ENCODE measurements around the gene SLC35F3. TPM values are rescaled to one million over a fixed set of nuclear protein-coding genes. Genes with fewer than 3 reads are reported as not detected.

Gene SLC35F3
- total and polyA plus RNA-seq, 3 donors from 2014 or later, result 0.43 to 0.87 (median 0.47) TPM

GRCh38 chr1:233965856-233966255, 61.4 kb downstream of the SLC35F3 start:
- intact Hi-C loops (cut with DNase I; ENCODE audit: low total_unique reads), result no loop called here

GRCh38 chr1:233971753-233972152, 67.3 kb downstream of the SLC35F3 start:
- intact Hi-C loops (cut with DNase I; ENCODE audit: low total_unique reads), result no loop called here
- TF ChIP-seq CTCF (IDR thresholded peaks at IDR 0.05) (no peak), POLR2A (IDR thresholded peaks at IDR 0.05) (no peak)
- Histone ChIP-seq H3K9me3 (no peaks in the 10 kb centered on the region), H3K27me3 (no peaks in the 10 kb centered on the region), H3K36me3 (ENCODE audit: low read depth, missing control alignments) (no peaks in the 10 kb centered on the region), H3K4me1 (no peaks in the 10 kb centered on the region), H3K27ac (no peak overlapping the region), H3K4me3 (no peak overlapping the region)
- DNase-seq, result peak; percentile 45
- 71 to 85% methylated on average over 7 of the region's 7 CpGs for WGBS, 2 donors

More at GRCh38 chr1:233965856-233966255, 61.4 kb downstream of the SLC35F3 start:
- Histone ChIP-seq H3K9me3 (no peaks in the 10 kb centered on the region), H3K4me3 (no peak overlapping the region), H3K27me3 (no peaks in the 10 kb centered on the region), H3K4me1 (no peaks in the 10 kb centered on the region), H3K27ac (no peak overlapping the region), H3K36me3 (ENCODE audit: low read depth, missing control alignments) (no peaks in the 10 kb centered on the region)
- TF ChIP-seq POLR2A (IDR thresholded peaks at IDR 0.05) (no peak), CTCF (IDR thresholded peaks at IDR 0.05) (no peak)
- DNase-seq, result no peak

GRCh38 chr1:233972563-233972950, 68.1 kb downstream of the SLC35F3 start:
- 68 to 77% methylated on average over 4 of the region's 4 CpGs for WGBS, 2 donors
- no peak overlapping the region for H3K4me3 ChIP-seq
- no peaks in the 10 kb centered on the region for H3K4me1 ChIP-seq
- no peaks in the 10 kb centered on the region for H3K36me3 ChIP-seq (ENCODE audit: low read depth, missing control alignments)
- no peak overlapping the region for H3K27ac ChIP-seq
- no peak for TF ChIP-seq POLR2A (IDR thresholded peaks at IDR 0.05)
- TF ChIP-seq CTCF (IDR thresholded peaks at IDR 0.05), result no peak
- DNase-seq, result no peak
- intact Hi-C loops (cut with DNase I; ENCODE audit: low total_unique reads), result no loop called here
- no peaks in the 10 kb centered on the region for H3K27me3 ChIP-seq
- H3K9me3 ChIP-seq, result no peaks in the 10 kb centered on the region

- no peak overlapping the region for H3K4me3 ChIP-seq
- H3K4me1 ChIP-seq, result no peaks in the 10 kb centered on the region
- no peak overlapping the region for H3K27ac ChIP-seq
- no peak for DNase-seq
- H3K27me3 ChIP-seq, result no peaks in the 10 kb centered on the region
- TF ChIP-seq CTCF (IDR thresholded peaks at IDR 0.05), result no peak
- TF ChIP-seq POLR2A (IDR thresholded peaks at IDR 0.05), result no peak
- intact Hi-C loops (cut with DNase I; ENCODE audit: low total_unique reads), result no loop called here
- H3K36me3 ChIP-seq (ENCODE audit: low read depth, missing control alignments), result no peaks in the 10 kb centered on the region
- no peaks in the 10 kb centered on the region for H3K9me3 ChIP-seq
- WGBS, 2 donors, result 87 to 90% methylated on average over 7 of the region's 7 CpGs
These were observed 68.6 kb downstream of the SLC35F3 start for GRCh38 chr1:233972951-233973635.

DNA sequence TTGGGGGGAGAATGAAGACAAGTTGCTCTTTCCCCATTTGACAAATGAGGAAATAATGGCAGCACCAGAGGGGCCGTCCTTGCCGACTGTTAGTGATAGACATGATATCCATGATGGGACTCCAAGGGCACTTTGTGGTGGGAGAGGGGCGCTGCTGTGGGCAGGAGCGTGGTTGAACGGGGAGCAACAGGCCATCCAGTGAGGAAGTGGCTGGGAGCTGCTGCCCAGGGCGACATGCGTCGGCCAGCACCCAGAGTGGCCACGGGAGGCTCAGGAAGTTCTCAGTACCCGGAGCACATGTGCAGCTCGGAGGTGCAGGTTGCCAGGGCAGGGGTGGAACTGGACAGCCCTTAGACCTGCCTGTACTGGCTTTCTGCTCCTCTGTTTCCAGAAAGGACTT, 71.0 kb downstream of the SLC35F3 start:
- WGBS, 2 donors, result 83 to 93% methylated on average over 8 to 11 of the region's 11 CpGs
- TF ChIP-seq CTCF (IDR thresholded peaks at IDR 0.05) (no peak), POLR2A (IDR thresholded peaks at IDR 0.05) (no peak)
- no peaks in the 10 kb centered on the region for H3K27me3 ChIP-seq
- H3K4me3 ChIP-seq, result no peak overlapping the region
- H3K36me3 ChIP-seq (ENCODE audit: low read depth, missing control alignments), result no peaks in the 10 kb centered on the region
- H3K27ac ChIP-seq, result no peak overlapping the region
- intact Hi-C loops (cut with DNase I; ENCODE audit: low total_unique reads), result no loop called here
- no peaks in the 10 kb centered on the region for H3K9me3 ChIP-seq
- no peaks in the 10 kb centered on the region for H3K4me1 ChIP-seq
- no peak for DNase-seq
